ENCODE measurements around the gene PLCH1. TPM values are rescaled to one million over a fixed set of nuclear protein-coding genes. Genes with fewer than 3 reads are reported as not detected.
"Not testable (repeated sequence)": the region's sequence is repeated elsewhere in the genome, so short reads cannot be mapped to it uniquely, and the experiment has no call there.

PLCH1 gene
- total and polyA plus RNA-seq, 2 experiments from 2014 or later, result 2.7 to 6.2 TPM

DNA sequence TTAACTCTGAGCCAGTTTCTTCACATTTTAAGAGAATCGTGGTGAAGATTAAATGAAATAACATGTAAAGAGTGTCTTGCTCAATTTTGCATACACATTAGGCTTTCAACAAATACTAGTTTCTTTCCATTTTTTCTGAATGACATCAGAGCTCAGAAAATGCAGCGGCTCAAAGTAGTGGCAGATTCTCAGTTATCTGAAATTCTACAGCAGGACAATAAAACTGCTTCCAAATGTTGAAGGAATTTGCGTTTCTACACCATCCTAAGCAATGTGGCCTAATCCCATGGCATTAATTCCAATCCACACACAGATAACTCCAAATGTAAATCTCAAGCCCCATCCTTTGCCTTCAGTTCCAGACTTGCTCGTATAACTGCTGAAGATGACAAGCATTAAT, 115.8 kb downstream of the PLCH1 start:
- TF ChIP-seq, protein P1, sequence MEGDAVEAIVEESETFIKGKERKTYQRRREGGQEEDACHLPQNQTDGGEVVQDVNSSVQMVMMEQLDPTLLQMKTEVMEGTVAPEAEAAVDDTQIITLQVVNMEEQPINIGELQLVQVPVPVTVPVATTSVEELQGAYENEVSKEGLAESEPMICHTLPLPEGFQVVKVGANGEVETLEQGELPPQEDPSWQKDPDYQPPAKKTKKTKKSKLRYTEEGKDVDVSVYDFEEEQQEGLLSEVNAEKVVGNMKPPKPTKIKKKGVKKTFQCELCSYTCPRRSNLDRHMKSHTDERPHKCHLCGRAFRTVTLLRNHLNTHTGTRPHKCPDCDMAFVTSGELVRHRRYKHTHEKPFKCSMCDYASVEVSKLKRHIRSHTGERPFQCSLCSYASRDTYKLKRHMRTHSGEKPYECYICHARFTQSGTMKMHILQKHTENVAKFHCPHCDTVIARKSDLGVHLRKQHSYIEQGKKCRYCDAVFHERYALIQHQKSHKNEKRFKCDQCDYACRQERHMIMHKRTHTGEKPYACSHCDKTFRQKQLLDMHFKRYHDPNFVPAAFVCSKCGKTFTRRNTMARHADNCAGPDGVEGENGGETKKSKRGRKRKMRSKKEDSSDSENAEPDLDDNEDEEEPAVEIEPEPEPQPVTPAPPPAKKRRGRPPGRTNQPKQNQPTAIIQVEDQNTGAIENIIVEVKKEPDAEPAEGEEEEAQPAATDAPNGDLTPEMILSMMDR (IDR thresholded peaks at IDR 0.05; ENCODE audit: low read depth, low read length), result no peak
- DNase-seq (ENCODE audit: low read depth in 1 of 2, low spot score in 1 of 2), result no peak
- no peaks in the 10 kb centered on the region for H3K36me3 ChIP-seq
- no peak overlapping the region for H3K4me3 ChIP-seq
- no peaks in the 10 kb centered on the region for H3K9me3 ChIP-seq (ENCODE audit: low read depth)
- H3K4me1 ChIP-seq (ENCODE audit: low read depth), result no peaks in the 10 kb centered on the region
- H3K27ac ChIP-seq, result no peak overlapping the region
- no peaks in the 10 kb centered on the region for H3K27me3 ChIP-seq

DNA sequence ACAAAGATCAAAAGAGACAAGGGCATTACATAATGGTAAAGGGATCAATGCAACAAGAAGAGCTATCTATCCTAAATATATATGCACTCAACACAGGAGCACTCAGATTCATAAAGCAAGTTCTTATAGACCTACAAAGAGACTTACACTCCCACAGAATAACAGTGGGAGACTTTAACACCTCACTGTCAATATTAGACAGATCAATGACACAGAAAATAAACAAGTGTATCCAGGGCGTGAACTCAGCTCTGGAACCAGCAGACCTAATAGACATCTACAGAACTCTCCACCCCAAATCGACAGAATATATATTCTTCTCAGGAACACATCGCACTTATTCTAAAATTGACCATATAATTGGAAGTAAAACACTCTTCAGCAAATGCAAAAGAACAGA, 122.2 kb downstream of the PLCH1 start:
- H3K36me3 ChIP-seq; H3K27me3 ChIP-seq; H3K4me3 ChIP-seq; H3K27ac ChIP-seq; H3K9me3 ChIP-seq (ENCODE audit: low read depth); H3K4me1 ChIP-seq (ENCODE audit: low read depth); DNase-seq (ENCODE audit: low read depth in 1 of 2, low spot score in 1 of 2): not testable (repeated sequence)

DNA sequence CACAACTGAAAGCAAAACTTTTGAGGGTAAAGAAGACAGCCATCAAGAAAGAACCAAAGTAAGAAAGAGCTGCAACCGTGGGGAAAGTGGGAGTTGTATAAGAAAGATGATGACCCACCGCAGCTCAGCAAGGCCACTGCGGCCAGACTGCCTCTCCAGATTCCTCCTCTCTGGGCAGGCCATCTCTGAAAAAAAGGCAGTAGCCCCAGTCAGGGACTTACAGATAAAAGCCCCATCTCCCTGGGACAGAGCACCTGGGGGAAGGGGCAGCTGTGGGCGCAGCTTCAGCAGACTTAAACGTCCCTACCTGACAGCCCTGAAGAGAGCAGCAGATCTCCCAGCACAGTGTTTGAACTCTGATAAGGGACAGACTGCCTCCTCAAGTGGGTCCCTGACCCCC, 124.3 kb downstream of the PLCH1 start:
- H3K27ac ChIP-seq; H3K4me1 ChIP-seq (ENCODE audit: low read depth); H3K27me3 ChIP-seq; H3K4me3 ChIP-seq; H3K36me3 ChIP-seq; DNase-seq (ENCODE audit: low read depth in 1 of 2, low spot score in 1 of 2); H3K9me3 ChIP-seq (ENCODE audit: low read depth): not testable (repeated sequence)

DNA sequence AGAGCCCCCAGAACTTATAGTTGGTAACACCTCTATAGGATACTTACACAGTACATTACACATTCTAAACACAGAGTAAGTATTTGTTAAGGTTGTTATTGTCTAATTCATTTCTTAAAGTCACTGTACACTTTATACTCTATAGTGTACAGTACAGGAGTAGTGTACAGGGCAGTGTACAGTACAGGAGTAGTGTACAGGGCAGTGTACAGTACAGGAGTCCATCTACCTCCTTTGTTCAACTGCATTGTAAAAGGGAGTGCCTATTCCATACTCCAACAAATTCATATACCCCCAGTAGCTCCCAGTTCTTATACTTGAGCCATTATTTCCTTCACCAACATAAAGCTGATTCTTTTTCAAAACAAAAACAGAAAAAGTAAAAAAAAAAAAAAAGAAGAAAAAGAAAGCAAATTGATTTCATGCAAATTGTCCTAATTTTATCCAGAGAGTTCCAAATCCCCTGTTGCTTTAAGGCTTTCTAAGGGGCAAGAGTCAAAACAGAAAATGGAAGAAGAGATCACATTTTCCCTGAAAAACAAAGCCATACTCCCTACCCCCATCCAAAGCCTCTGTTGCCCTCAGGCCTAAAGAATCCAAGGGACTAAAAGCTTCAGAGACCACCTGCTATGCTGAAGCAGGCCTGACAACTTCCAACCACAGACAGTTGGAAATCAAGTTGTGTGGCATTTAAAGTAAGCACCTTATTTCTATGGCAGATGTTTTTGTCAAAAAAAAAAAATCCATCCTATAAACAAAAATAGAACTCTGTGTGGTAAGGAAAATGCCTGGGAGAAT, 125.6 kb downstream of the PLCH1 start:
- Histone ChIP-seq H3K27ac (no peak overlapping the region), H3K36me3 (no peaks in the 10 kb centered on the region), H3K27me3 (no peaks in the 10 kb centered on the region), H3K4me3 (no peak overlapping the region), H3K4me1 (ENCODE audit: low read depth) (no peaks in the 10 kb centered on the region), H3K9me3 (ENCODE audit: low read depth) (no peaks in the 10 kb centered on the region)
- no peak for DNase-seq (ENCODE audit: low read depth in 1 of 2, low spot score in 1 of 2)
- TF ChIP-seq, protein P1 (IDR thresholded peaks at IDR 0.05; ENCODE audit: low read depth, low read length), result no peak

DNA sequence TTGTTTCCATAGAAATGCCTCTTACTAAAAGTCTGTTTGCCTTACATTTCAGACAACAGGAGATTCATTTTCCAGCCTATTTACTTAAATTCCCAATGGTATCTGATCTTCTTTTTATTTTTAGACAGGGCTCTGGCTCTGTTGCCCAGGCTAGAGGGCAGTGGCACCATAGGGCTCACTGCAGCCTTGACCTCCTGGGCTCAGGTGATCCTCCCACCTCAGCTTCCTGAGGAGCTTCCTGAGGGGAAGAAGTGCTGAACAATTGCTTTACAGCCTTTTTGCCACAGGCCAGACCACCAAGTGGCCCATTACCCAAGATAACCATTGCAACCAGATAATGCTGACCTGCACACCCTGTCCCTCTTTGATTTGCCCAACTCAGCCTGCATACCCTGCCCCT, 126.3 kb downstream of the PLCH1 start:
- no peak for DNase-seq (ENCODE audit: low read depth in 1 of 2, low spot score in 1 of 2)
- H3K27me3 ChIP-seq, result no peaks in the 10 kb centered on the region
- no peak overlapping the region for H3K4me3 ChIP-seq
- H3K27ac ChIP-seq, result no peak overlapping the region
- TF ChIP-seq, protein P1 (IDR thresholded peaks at IDR 0.05; ENCODE audit: low read depth, low read length), result no peak
- no peaks in the 10 kb centered on the region for H3K9me3 ChIP-seq (ENCODE audit: low read depth)
- H3K36me3 ChIP-seq, result no peaks in the 10 kb centered on the region
- H3K4me1 ChIP-seq (ENCODE audit: low read depth), result no peaks in the 10 kb centered on the region

DNA sequence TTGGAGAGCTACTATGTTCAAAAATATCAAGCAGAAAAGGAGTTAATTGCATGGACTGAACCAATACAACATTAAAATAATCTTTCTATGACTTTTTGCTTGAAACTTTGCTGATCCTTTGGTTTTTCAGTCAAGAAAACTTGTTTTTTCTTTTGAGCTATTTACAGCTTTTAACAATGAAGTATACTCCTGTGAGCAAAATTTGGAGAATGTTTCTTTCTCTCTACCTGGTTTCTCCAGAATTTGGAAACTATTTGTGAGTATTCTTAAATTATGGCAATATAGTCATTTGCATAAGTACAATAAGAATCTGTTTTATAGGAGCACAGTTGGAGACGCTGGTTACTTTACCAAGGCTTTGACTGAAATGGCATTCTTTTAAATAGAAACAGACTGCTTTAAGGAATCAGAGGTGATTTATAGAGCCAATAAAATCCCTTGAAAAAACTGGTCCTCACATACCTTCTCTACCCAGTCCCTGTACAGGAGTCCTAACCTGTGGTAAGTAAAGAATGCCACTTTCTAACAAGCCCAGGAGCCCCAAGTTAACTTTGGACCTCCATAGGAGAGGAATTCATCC, 127.4 kb downstream of the PLCH1 start:
- no peaks in the 10 kb centered on the region for H3K9me3 ChIP-seq (ENCODE audit: low read depth)
- H3K27me3 ChIP-seq, result no peaks in the 10 kb centered on the region
- no peaks in the 10 kb centered on the region for H3K36me3 ChIP-seq
- DNase-seq (ENCODE audit: low read depth in 1 of 2, low spot score in 1 of 2), result no peak
- no peak overlapping the region for H3K27ac ChIP-seq
- H3K4me1 ChIP-seq (ENCODE audit: low read depth), result no peaks in the 10 kb centered on the region
- no peak overlapping the region for H3K4me3 ChIP-seq
- TF ChIP-seq, protein P1 (IDR thresholded peaks at IDR 0.05; ENCODE audit: low read depth, low read length), result no peak

DNA sequence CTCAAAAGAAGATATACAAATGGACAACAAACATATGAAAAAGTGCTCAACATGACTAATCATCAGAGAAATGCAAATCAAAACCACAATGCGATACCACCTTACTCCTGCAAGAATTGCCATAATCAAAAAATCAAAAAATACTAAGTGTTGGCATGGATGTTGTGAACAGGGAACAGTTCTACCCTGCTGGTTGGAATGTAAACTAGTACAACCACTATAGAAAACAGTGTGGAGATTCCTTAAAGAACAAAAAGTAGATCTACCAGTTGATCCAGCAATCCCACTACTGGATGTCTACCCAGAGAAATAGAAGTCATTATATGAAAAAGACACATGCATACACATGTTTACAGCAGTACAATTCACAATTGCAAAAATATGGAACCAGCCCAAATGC, 129.7 kb downstream of the PLCH1 start:
- not testable (repeated sequence) for H3K9me3 ChIP-seq (ENCODE audit: low read depth); DNase-seq (ENCODE audit: low read depth in 1 of 2, low spot score in 1 of 2); H3K36me3 ChIP-seq; H3K4me3 ChIP-seq; H3K4me1 ChIP-seq (ENCODE audit: low read depth); H3K27ac ChIP-seq; H3K27me3 ChIP-seq

DNA sequence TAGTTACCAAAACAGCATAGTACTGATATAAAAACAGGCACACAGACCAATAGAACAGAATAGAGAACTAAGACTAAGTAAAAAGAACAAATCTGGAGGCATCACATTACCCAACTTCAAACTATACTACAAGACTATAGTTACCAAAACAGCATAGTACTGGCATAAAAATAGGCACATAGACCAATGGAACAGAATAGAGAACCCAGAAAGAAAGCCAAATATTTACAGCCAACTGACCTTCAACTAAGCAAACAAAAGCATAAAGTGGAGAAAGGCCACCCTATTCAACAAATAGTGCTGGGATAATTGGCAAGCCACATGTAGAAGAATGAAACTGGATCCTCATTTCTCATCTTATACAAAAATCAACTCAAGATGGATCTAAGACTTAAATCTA, 130.5 kb downstream of the PLCH1 start:
- not testable (repeated sequence) for DNase-seq (ENCODE audit: low read depth in 1 of 2, low spot score in 1 of 2); H3K27me3 ChIP-seq; H3K27ac ChIP-seq; H3K4me3 ChIP-seq; H3K9me3 ChIP-seq (ENCODE audit: low read depth); H3K36me3 ChIP-seq; H3K4me1 ChIP-seq (ENCODE audit: low read depth)
